Bronchial epithelial cell (primary cell): ENCODE measurements around the gene RBM8A. TPM values are rescaled to one million over a fixed set of nuclear protein-coding genes. Genes with fewer than 3 reads are reported as not detected.
"Not testable (repeated sequence)": the region's sequence is repeated elsewhere in the genome, so short reads cannot be mapped to it uniquely, and the experiment has no call there.

Source experiments
- DNase-seq: peaks from one replicate; pipeline ENCODE4 v3.0.0-alpha.2; 2010; ENCODE audit warnings: low read depth
- FAIRE-seq: peaks from 2 replicates; lab custom pipeline; 2011; peaks lifted over from hg19 to GRCh38; lab: Jason Lieb, UNC
- H3K27me3 ChIP-seq: 2 replicates; pipeline ENCODE4 v1.5.1; 2011; ENCODE audit warnings: low read length; ENCODE audit not compliant: control insufficient read depth, insufficient read depth
- H3K36me3 ChIP-seq: 2 replicates; pipeline ENCODE4 v1.5.1; 2011; ENCODE audit warnings: low read length; ENCODE audit not compliant: control insufficient read depth, insufficient read depth
- H3K4me3 ChIP-seq: 2 replicates; pipeline ENCODE4 v1.5.1; 2011; ENCODE audit warnings: mild to moderate bottlenecking, low read depth, low read length, control low read depth
- CTCF ChIP-seq: IDR thresholded peaks from 2 replicates; pipeline ENCODE4 v1.5.1; 2011; ENCODE audit warnings: mild to moderate bottlenecking, moderate library complexity, low read length, control low read depth, inconsistent platforms; ENCODE audit not compliant: insufficient read depth, severe bottlenecking
- total RNA-seq: library from RNA; depleted of rRNA; stranded (reverse); fragments of >200 nt; gene quantifications from 2 replicates; pipeline ENCODE4 v1.2.1, GENCODE V29; 2014

RBM8A gene
- total RNA-seq, 1 donor from 2014 or later = 221 TPM

DNA sequence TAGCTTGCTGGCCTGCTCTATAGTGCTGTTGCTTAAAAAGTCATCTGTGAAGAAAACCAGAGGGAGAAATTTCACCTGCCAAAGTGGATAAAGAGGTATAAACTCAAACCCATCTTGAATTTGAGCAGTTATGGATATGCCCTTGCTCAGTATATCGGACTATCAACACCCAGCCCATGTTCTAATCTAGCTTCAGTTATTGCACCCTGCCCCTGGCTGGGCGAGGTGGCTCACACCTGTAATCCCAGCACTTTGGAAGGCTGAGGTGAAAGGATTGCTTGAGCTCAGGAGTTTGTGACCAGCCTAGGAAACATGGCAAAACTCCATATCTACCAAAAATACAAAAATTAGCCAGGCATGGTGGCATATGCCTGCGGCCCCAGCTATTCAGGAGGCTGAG, 17.2 kb upstream of the RBM8A start:
- TF ChIP-seq CTCF = no peak
- no peaks in the 10 kb centered on the region for H3K27me3 ChIP-seq
- FAIRE-seq (no peak), DNase-seq (no peak)
- no peaks in the 10 kb centered on the region for H3K36me3 ChIP-seq
- H3K4me3 ChIP-seq = no peak overlapping the region

DNA sequence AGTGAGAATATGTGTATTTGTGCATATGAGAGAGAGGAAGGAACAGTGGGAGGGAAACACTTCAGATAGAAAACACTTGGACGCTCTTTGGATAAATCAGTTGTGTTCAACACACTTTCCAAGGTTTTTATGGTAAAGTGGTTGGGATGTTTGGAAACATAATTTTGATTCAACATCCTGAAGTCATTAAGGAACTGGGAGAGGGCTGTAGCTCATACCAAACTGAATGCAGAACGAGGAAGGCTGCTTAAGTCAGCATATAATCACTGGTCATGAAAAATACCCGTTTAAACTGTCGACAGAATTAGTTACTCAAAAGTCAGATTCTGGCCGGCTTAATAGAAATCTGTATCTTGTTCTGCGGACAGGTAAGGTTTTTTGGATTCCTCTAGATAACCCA, 15.6 kb upstream of the RBM8A start:
- Histone ChIP-seq H3K27me3 (no peaks in the 10 kb centered on the region), H3K4me3 (no peak overlapping the region), H3K36me3 (no peaks in the 10 kb centered on the region)
- FAIRE-seq = no peak
- no peak for TF ChIP-seq CTCF
- DNase-seq = no peak

DNA sequence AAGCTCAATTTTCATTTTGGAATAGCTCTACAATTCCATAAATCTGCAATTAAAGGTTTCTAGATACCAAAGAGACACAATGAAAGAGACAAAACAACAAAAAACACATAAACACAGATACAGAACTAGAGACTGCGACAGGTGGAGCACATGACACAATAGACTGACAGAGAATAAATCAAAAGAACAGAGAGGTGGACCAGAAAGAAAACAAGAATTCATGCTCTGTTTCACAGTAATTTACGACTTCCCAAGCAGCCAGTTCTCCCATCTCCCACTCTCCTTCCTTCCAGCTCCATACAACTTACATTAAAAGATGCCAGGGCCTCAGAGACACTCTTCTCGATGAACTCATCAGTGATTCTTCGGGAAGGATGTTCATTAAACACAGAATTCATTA, 15.1 kb upstream of the RBM8A start:
- DNase-seq = no peak
- FAIRE-seq = no peak
- Histone ChIP-seq H3K4me3 (no peak overlapping the region), H3K36me3 (no peaks in the 10 kb centered on the region), H3K27me3 (no peaks in the 10 kb centered on the region)
- no peak for TF ChIP-seq CTCF

DNA sequence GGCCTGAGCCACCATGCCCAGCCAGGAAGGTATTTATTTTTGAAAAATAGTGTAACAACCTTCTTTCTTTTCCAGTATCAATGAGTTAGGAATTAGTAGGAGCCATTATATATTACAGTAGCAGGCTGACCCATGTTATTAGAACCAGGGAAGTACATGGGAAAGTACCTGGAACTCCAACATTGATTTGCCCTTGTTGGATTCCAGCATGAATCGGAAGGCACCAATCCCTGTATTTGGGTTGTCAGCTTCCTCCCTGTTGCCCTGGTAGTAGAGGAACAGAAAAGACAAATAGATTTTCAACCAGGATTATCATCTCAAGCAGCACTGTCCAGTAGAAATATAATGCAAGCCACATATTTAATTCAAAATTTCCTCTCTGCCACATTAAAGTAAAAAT, 10.2 kb upstream of the RBM8A start:
- TF ChIP-seq CTCF = no peak
- DNase-seq (no peak), FAIRE-seq (no peak)
- no peaks in the 10 kb centered on the region for H3K36me3 ChIP-seq
- no peaks in the 10 kb centered on the region for H3K27me3 ChIP-seq
- no peak overlapping the region for H3K4me3 ChIP-seq

DNA sequence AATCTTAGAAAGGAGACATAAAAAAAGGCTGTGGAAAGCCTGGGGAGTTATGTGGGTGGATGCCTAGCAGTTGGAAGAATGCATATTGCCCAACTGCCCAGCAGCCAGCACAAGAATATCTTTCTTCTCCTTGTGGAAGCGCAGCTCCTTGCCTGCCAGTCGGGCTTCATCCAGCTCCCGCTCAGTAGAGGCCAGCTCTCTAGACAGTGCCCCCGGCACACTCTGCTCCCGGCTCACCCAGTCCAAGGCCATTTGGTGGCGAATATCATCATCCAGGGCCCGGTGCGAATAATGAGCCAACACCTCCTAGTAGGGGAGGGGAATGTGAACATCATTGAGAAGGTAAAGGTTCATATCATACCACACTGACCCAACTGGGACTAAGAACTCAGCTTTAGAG, 9.0 kb upstream of the RBM8A start:
- FAIRE-seq (no peak), DNase-seq (no peak)
- no peak for TF ChIP-seq CTCF
- H3K27me3 ChIP-seq = no peaks in the 10 kb centered on the region
- H3K36me3 ChIP-seq = no peaks in the 10 kb centered on the region
- no peak overlapping the region for H3K4me3 ChIP-seq

- H3K36me3 ChIP-seq = no peaks in the 10 kb centered on the region
- FAIRE-seq (no peak), DNase-seq (no peak)
- no peak for TF ChIP-seq CTCF
- H3K27me3 ChIP-seq = no peaks in the 10 kb centered on the region
- no peak overlapping the region for H3K4me3 ChIP-seq
These were observed 8.4 kb upstream of the RBM8A start for GRCh38 chr1:145935708-145936107.

DNA sequence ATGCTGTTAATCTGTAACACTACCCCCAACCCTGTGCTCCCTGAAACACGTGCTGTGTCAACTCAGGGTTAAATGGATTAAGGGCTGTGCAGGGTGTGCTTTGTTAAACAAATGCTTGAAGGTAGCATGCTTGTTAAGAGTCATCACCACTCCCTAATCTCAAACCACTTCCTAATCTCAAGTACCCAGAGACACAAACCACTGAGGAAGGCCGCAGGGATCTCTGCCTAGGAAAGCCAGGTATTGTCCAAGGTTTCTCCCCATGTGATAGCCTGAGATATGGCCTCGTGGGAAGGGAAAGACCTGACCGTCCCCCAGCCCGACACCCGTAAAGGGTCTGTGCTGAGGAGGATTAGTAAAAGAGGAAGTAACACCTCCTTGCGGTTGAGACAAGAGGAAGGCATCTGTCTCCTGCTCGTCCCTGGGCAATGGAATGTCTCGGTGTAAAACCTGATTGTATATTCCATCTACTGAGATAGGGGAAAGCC, 5.3 kb upstream of the RBM8A start:
- peak; percentile 35 for DNase-seq
- H3K27me3 ChIP-seq, FAIRE-seq, H3K36me3 ChIP-seq, H3K4me3 ChIP-seq: not testable (repeated sequence)
